ENCODE results near the gene GNB1L.

The GNB1L gene

DNA sequence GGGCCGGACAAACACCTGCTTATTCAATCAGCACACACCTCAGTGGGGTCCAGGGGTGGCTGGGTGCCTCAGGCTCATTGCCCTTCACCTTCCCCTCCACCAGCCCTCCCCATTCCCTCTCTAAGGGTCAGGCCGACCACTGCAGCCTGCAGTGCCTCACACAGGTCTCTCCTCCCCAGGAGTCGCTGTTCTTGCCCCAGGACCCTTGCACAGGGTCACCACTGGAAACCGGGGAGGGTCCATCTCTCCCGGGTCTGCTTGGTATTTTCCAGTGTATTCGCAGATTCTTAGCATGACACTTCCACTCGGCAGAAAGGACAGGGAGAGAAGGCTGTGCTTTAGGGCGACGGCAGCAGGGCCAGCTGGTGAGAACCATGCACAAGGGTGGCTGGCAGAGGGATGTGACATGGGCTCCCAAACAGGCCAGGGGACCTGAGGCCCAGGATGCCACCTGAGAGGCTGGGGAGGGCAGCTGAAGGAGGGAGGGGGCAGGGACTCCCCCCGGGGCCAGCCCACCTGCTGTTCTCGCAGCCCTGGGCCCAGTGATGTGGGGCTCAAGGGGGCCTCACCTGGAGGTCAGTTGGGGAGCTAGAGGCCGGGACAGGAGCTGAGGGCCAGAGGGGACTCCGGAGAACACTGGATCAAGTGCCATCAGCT, 110.2 kb downstream of the GNB1L start:
- no peak for DNase-seq

DNA sequence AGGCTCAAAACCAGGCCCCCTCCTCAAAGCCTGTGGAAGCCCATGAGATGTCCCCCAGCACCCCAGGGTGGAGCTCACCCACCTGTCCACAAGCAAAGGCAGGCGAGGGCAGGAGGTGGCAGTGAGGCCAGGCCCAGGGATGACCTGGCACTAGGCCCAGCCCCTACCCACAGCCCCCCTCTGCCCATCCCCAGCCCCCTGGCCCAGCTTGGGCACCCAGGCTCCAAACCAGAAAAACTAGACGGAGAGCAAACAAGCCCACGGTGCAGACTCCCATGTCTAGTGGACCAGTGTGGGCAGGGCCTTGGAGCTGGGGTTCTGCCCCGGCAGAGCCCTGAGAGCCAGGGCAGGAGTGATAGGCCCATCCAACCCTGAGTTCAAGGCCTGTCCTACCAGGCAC, 111.0 kb downstream of the GNB1L start:
- DNase-seq = no peak

DNA sequence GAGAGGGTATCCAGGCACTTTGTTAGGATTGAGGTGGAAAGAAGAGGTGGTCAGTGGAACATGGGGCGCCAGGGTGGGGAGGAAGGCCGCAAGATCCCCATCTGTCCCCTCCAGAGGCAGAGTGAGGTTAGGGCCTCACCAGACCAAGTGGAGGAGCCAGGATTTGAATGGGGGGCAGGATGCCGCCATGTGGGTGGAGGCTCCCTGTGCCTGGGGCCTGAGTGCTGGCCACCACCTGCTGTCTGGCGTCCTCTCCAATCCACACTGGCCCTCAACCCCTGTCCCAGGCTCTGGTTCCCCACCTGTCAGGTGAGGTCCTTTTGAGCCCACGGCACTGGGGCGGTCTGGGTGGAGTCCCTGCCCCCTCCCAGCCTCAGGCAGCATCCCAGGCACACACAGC, 111.6 kb downstream of the GNB1L start:
- no peak for DNase-seq

DNA sequence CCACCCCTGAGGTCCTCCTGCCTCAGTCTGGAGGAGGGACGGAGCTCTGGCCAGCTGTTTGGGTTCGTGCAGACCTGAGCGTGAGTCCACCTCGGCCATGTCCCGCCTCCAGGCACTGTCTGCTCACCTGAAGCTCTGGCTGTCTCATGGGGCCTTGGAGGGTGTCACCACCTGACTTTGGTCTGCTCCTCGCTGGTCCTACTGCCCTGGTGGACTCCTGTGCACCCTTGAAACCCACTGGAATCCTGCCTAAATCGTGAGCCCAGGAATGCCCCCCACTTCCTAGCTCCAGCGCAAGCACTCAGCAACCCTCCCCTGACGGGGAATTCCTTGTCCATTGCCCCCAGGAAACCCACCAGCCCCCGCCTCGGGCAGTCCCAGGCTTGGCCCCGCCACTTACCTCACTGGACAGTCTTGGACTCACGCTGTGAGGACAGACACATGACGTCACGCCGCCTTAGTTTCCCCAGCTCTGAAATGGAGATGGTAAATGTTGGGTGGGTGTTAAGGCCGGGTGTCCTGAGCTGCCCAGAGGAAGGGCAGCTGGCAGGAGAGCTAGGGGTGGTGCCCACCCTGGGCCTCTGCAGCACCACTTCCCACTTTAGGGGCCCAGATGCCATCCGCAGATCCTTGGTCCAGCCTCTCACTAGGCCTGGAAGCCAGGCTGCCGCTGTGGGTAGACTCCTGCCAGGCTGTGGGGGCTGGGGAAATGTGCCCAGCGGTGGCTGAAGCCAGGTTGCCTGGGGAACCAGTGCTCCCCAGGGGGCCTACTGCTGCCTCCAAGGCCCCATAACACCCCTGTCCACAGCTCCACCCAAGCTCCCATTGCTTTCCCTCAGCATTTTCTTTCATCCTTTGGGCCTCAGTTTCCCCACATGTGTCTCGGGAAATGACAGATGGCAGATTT, 112.3 kb downstream of the GNB1L start:
- DNase-seq = no peak

DNA sequence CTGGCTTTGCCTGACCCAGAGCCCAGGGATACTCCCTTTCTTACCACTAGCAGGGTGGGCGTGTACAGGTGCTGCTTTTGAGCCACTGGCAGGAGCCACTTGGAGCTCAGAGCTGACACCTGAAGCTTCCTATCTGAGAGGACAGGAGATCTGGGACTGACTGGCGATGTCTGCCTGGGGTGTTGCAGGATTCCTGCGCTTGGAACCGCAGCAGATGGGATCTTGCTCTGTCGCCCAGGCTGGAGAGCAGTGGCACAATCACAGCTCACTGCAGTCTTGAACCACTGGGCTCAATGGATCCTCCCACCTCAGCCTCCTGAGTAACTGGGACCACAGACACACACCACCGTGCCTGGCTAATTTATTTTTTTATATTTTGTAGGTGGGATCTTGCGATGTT, 113.6 kb downstream of the GNB1L start:
- no peak for DNase-seq

DNA sequence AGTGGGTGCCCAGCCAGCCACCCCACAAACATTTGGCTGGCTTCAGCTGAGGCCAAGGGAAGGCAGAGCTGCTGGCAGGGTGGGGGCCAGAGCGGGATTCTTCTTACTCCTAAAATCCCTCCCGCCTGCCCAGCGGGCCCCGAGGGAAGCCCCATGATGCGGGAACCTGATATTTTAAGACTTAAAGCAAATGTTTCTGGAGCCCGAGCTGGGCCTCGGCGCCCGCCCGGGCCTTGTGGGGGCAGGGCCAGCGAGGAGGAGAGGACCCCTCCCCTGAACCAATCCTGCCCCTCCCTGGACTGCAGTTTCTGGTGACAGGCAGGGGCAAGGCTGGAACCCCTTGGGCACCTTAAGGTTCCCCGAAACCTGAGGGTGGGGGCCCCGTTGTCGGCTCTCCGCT, 114.1 kb downstream of the GNB1L start:
- no peak for DNase-seq

DNA sequence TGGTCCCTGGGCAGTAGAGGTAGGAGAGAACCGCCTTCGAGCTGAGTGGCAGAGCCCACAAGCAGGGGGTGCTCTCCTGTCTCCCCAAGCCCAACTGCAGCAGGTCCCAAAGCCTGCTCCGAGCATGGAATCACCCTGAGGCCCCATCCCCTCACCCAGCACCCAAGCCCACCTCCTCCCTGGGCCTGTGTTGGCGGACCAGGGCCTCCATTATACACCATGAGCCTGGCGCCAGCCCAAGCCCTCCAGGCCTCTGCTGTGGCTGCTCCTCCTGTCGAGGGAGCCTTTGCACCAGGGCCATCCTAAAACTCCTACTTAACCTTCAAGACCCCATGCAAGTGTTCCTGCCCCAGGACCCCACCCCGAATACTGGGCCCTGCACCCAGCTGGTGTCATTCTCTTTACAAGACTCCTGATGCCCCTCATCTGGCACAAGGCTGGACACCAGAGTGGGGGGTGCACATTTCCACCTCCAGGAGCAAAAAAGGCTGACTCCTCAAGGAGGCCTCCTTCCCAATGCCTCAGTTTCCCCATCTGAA, 114.7 kb downstream of the GNB1L start:
- no peak for DNase-seq

DNA sequence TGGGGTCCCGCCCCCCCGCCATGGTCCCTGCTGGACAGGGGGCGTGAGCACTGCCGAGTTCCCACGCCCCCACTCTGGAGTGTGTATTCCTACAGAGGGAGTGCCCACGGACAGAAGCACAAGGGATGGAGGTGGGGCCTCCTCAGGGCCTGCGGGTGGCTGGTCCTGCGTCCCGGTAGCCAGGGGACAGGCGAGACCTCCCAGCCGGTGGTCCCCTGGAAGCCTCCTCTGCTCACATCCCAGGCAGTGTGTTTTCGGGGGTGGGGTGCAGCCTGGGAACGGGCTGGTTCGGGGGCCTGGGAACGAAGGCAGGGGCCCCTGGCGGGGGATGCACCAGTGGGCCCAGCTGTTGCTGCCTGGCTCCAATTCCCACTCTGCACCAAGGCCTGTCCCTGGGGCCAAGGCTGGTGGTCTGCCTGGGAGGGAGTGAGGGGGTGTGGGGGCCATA, 115.2 kb downstream of the GNB1L start:
- DNase-seq = no peak

DNA sequence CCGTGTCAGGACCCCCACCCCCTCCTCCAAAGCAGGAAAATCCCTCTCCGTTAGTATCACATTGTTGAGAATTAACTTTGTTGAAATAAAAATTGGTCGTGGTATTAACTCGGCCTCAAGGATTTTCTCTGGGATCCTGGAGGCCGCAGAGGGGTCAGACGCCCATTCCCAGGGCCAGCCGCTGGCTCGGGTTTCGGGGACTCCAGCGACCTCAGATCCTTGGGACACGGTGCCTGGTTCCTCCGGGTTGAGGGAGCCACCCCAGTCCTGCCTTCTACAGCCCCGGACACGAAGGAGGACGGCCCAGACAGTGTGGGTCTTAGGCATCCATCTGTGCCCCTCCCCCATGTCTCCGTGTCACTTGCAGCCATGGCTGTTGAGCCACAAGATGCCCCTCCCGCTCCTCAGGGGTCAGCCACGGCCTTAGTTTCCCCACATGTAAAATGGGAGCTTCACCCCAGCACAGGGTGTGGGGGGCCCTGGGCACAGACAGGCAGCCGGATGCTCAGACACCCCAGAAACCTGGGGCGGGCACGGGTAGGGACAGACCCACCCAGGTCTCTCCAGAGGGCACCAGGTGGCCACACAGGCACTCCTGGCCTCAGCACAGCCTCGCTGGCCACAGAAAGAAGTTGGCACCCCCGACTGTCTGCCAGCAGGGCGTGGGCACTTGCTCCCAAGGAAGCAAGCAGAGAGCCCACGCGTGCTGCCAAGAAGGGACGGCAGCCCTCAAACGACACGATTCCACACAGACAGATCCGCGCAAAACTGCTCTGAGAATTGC, 115.8 kb downstream of the GNB1L start:
- no peak for DNase-seq

DNA sequence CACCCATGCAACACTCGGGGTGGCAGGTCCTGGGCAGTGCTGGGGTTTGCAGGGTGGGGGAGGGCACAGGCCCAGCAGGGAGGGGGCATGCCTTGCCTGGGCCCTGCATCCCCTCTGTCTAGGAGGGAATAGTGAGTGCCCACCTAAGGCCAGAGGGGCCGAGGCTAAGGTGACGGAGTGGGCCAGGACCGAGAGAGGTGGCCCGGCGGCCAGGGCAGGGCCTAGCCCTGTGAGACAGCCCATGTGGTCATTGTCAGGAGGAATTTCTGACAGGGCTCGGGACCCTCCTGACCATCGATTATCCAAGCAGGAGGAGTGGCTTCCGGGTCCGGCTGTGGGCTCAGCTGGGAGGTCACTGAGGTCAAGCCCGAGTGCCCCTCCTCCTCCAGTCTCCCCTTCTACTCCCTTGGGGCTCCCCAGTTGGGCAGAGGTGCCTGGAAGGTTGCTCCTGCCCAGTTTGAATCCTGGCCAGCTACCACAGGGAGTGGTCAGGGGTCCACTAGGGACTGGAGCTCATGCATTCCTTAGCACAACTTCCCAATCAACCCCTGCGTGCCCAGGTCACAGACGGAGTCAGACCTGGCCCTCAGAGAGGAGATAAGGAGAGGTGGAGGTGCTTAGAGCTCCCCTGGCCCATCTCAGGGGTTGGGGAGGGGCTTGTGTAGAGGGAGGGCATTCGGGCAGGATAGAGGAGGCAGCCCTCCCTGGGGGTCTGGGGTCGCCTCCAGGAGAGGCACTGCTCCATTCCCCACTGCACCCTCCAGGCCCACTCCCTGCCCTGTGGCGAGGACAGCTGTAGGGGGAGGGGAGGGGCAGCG, 116.6 kb downstream of the GNB1L start:
- DNase-seq = no peak

DNA sequence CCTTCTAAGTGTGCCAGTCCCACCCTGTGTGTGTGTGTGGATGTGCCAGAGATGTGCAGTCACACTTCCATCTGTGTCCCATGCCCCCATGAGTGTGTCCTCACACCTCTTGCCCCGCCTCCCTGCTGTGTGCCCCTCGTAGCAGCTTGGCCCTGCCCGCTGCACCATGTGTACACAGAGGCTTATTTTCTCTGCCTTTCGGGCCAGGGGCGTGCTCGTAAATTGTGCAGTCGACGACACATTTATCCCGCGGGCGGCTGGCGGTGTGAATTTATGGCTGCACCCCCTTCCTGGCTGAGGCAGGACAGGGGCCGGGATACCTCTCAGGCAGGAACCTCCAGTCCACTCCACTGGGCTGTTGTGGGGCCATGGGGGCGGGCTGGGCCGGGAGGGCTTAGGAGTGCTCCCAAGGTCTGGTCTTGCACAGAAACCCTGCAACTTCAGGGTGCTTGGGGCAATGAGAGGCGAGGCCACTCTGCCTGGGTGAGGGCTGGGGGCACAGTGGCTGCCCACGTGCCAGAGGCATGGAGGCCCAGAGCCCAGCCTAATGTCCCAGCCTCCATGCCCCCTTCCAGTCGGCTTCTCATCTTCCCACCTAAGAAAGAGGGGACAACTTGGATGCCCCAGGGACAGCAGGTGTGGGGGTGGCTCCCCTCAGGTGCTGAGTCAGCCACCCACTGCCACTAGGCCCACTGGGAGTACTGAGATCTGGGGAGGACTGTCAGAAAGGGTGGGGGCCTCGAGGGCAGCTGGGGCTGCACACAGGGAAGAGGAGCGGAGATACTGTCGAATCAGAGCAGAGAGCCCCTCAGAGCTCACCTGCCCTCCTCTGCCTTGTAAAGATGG, 118.8 kb downstream of the GNB1L start:
- DNase-seq = no peak

DNA sequence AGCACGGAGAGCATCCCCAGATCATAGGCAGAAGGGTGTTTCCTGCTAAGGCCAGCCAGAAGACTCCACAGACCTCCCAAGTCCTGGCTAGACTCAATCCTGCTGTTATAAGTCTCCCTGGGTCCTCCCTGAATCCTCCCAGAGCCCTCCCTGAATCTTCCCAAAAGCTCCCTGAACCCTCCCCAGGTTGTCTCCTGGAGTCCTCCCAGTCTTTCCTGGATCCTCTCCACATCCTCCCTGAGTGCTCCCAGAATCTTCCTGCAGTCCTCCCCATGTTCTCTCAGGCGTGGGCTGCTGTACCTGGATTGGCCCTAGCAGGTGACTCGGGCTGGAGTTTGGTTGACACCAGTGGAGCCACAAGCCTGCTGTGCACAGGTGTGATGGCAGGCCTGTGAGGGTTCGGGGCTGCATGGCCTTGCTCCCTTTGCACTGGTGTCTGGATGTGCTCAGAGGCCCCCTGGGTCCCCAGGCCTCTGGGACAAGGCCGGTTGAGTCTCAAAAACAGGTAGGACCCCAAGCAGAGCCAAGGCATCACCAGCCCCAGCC, 119.8 kb downstream of the GNB1L start:
- no peak for DNase-seq

DNA sequence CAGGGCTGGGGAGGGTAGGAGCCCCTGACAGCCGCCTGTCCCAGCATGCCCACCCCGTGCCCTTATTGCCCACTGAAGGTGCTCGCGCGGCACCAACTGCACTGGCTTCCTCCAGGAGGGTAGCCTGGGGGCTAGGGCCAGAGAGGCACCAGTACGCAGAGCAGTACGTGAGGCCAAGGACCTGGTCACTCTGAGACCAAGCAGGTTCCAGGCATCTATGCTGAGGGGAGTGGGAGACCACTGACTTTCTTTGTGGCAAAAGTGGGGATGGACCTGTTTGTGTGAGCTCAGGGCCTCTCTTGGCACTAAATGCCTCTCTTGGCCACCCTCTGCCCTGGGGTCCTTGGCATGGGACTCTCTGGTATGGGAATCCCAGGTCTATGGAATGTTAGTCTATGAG, 120.5 kb downstream of the GNB1L start:
- no peak for DNase-seq

DNA sequence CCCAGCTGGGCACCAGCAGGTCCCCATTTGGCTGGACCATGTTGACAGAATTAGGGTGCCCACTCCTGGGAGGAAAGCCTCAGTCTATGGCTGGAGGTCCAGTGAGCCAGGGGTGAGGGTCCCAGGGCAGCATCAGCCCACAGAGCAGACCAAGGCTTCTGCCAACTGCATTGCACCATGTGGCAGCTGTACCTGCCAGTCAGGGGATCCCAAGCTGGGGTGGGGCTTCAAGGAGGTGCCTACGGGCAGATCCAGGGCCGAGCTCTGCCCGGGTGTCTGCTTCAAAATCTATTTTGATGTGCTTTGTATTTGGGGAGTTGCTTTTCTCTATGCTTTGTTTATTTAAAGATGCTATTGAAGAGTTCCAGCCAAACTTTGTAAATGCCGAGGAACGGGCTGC, 120.9 kb downstream of the GNB1L start:
- no peak for DNase-seq
